Pancreas (tissue), 10 donors: ENCODE results near the gene GPAT3. TPM values are rescaled to one million over a fixed set of nuclear protein-coding genes. Genes with fewer than 3 reads are reported as not detected.
"Not testable (repeated sequence)": the region's sequence is repeated elsewhere in the genome, so short reads cannot be mapped to it uniquely, and the experiment has no call there.

Experiments
- ATAC-seq, 4 donors: fragments of 200-7000 bp; cut with Tn5 transposase; one replicate each; pipeline versions ENCODE4 v1.8.0 to v1.9.1; 2020; ENCODE audit warnings: mild to moderate bottlenecking in 4 of 4, moderate library complexity in 4 of 4
- DNase-seq, 6 donors: peaks; one replicate each; pipeline ENCODE4 v3.0.0-alpha.2; 2020
- FAIRE-seq: peaks from 2 replicates; lab custom pipeline; 2012; peaks lifted over from hg19 to GRCh38; lab: Jason Lieb, UNC
- H3K27ac ChIP-seq, 4 donors: fragments of 200-600 bp; sonication (generic); 1 replicate in 3 of 4; 2 replicates in 1 of 4; pipeline versions ENCODE4 v1.5.0 to v1.8.0; 2020
- H3K27me3 ChIP-seq, 4 donors: fragments of 200-600 bp; one replicate each; pipeline ENCODE4 v1.8.0; 2021
- H3K36me3 ChIP-seq, 3 donors: fragments of 200-600 bp; sonication (generic) in 1 of 3; one replicate each; pipeline versions ENCODE4 v1.5.0 to v1.8.0; 2020 to 2021
- H3K4me1 ChIP-seq, 3 donors: fragments of 200-600 bp; one replicate each; pipeline ENCODE4 v1.8.0; 2021
- H3K4me3 ChIP-seq, 4 donors: fragments of 200-600 bp; sonication (generic) in 2 of 4; one replicate each; pipeline versions ENCODE4 v1.5.0 to v1.8.0; 2020 to 2021
- H3K9me3 ChIP-seq, 4 donors: fragments of 200-600 bp; one replicate each; pipeline ENCODE4 v1.8.0; 2021
- CTCF ChIP-seq, 4 donors: fragments of 200-600 bp; sonication (generic) in 3 of 4; IDR thresholded peaks; one replicate each; pipeline versions ENCODE4 v1.5.0 to v1.8.0; 2021; ENCODE audit warnings: antibody characterized with exemption in 4 of 4
- WGBS, 2 donors: extraction: QIAGEN DNeasy Blood & Tissue Kit; methylation state at CpG; one replicate each; pipeline ENCODE4 v1.1.7; 2013; 5-methylcytosine and 5-hydroxymethylcytosine counted together
- intact Hi-C, 3 donors: fragments of 100-400 bp; cut with DNase I; formaldehyde crosslinking; loops; one replicate each; pipeline versions ENCODE4 v1.11.1 to v1.14.2; 2022
- polyA plus RNA-seq, 2 donors: library from polyadenylated mRNA; stranded (reverse); fragments of 200-250 nt; gene quantifications; one replicate each; pipeline ENCODE4 v1.2.3, GENCODE V29; 2013
- total RNA-seq, 6 donors: library from RNA; stranded (reverse); fragmentation: NEBNext Ultra II Directional in 4 of 6; extraction: Animal tissue kit (Norgen Biotek cat#: 25700) in 4 of 6; gene quantifications; one replicate each; pipeline versions ENCODE4 v1.2.1 to v1.2.4, GENCODE V29; 2021 to 2023
- donor health status: healthy with polysubstance abuse.
- donor health status: DM: no; HTN: no; CAD: no; lungs with moderate emphysema.
- donor health status: DM: no; HTN: no; CAD: no.
- donor health status: control.
- donor health status: control.
- donor health status: Bipolar disorder and iron deficiency.
- donor health status: DM: yes; HTN: yes; CAD: no.
- donor health status: DM: no; HTN: no; CAD: no.
- donor health status: DM: no; HTN: no; CAD: no.
- donor health status: DM: yes; HTN: yes; CAD: no.

GPAT3 gene
- total and polyA plus RNA-seq, 8 donors: 0.23 to 2.0 (median 1.1) TPM

- intact Hi-C loops: no loop called here
- TF ChIP-seq CTCF (IDR thresholded peaks at IDR 0.05): no peak
- FAIRE-seq (no peak), ATAC-seq (no peak), DNase-seq (no peak)
- H3K4me3 ChIP-seq: no peak overlapping the region
- no peak overlapping the region for H3K27ac ChIP-seq
- no peaks in the 10 kb centered on the region for H3K27me3 ChIP-seq
- no peaks in the 10 kb centered on the region for H3K4me1 ChIP-seq
- no peaks in the 10 kb centered on the region for H3K9me3 ChIP-seq
- 73 to 83% methylated on average over 1 of the region's 1 CpG for WGBS, 2 donors
- H3K36me3 ChIP-seq: no peaks in the 10 kb centered on the region
Measured at GRCh38 chr4:83498187-83498586, 37.7 kb upstream of the GPAT3 start.

GRCh38 chr4:83501671-83502070, 34.2 kb upstream of the GPAT3 start:
- FAIRE-seq, H3K4me1 ChIP-seq, H3K27me3 ChIP-seq, H3K9me3 ChIP-seq, H3K27ac ChIP-seq, H3K36me3 ChIP-seq, DNase-seq, H3K4me3 ChIP-seq, ATAC-seq: not testable (repeated sequence)
- WGBS, 2 donors: 78 to 92% methylated on average over 3 of the region's 3 CpGs
- intact Hi-C loops: loop anchor here in 1 of 3 donors (10.0 kb wide), 1 partner anchor 133 kb away; no protein-coding TSS in a partner anchor

- Histone ChIP-seq H3K27me3 (no peaks in the 10 kb centered on the region), H3K9me3 (no peaks in the 10 kb centered on the region), H3K27ac (no peak overlapping the region), H3K4me1 (no peaks in the 10 kb centered on the region), H3K36me3 (no peaks in the 10 kb centered on the region), H3K4me3 (no peak overlapping the region)
- no peak for DNase-seq
- TF ChIP-seq CTCF (IDR thresholded peaks at IDR 0.05): no peak
- FAIRE-seq: no peak
- intact Hi-C loops: loop anchor here in 1 of 3 donors (10.0 kb wide), 1 partner anchor 131 kb away; no protein-coding TSS in a partner anchor
- ATAC-seq: no peak
Measured at GRCh38 chr4:83503974-83504373, 31.9 kb upstream of the GPAT3 start.

GRCh38 chr4:83504503-83504902, 31.4 kb upstream of the GPAT3 start:
- TF ChIP-seq CTCF (IDR thresholded peaks at IDR 0.05): no peak
- FAIRE-seq: no peak
- 39 to 45% methylated on average over 4 of the region's 4 CpGs for WGBS, 2 donors
- no peak for ATAC-seq
- no peak for DNase-seq
- H3K27me3 ChIP-seq: no peaks in the 10 kb centered on the region
- H3K4me1 ChIP-seq: no peaks in the 10 kb centered on the region
- no peak overlapping the region for H3K27ac ChIP-seq
- intact Hi-C loops: loop anchor here in 1 of 3 donors (10.0 kb wide), 1 partner anchor 130 kb away; no protein-coding TSS in a partner anchor
- no peak overlapping the region for H3K4me3 ChIP-seq
- H3K36me3 ChIP-seq: no peaks in the 10 kb centered on the region
- no peaks in the 10 kb centered on the region for H3K9me3 ChIP-seq

GRCh38 chr4:83504996-83505395, 30.9 kb upstream of the GPAT3 start:
- Histone ChIP-seq H3K27ac (no peak overlapping the region), H3K36me3 (no peaks in the 10 kb centered on the region), H3K27me3 (no peaks in the 10 kb centered on the region), H3K4me1 (no peaks in the 10 kb centered on the region), H3K4me3 (no peak overlapping the region), H3K9me3 (no peaks in the 10 kb centered on the region)
- no peak for ATAC-seq
- no peak for DNase-seq
- no peak for TF ChIP-seq CTCF (IDR thresholded peaks at IDR 0.05)
- intact Hi-C loops: loop anchor here (5.0 to 10.0 kb wide), 2 partner anchors 130 to 137 kb away; no protein-coding TSS in a partner anchor
- FAIRE-seq: no peak
- WGBS, 2 donors: 86 to 93% methylated on average over 10 of the region's 10 CpGs
